GM21529 (cell line): Measurements from ENCODE around the gene CA11.

ENCODE experiments used
- ATAC-seq: cut with Tn5 transposase; IDR thresholded peaks from one replicate; pipeline ENCODE4 v1.9.1; 2021; ENCODE audit not compliant: unreplicated experiment

CA11 gene

GRCh38 chr19:48615231-48616040 lies 30.6 kb downstream of the CA11 start:
- no peak for ATAC-seq

DNA sequence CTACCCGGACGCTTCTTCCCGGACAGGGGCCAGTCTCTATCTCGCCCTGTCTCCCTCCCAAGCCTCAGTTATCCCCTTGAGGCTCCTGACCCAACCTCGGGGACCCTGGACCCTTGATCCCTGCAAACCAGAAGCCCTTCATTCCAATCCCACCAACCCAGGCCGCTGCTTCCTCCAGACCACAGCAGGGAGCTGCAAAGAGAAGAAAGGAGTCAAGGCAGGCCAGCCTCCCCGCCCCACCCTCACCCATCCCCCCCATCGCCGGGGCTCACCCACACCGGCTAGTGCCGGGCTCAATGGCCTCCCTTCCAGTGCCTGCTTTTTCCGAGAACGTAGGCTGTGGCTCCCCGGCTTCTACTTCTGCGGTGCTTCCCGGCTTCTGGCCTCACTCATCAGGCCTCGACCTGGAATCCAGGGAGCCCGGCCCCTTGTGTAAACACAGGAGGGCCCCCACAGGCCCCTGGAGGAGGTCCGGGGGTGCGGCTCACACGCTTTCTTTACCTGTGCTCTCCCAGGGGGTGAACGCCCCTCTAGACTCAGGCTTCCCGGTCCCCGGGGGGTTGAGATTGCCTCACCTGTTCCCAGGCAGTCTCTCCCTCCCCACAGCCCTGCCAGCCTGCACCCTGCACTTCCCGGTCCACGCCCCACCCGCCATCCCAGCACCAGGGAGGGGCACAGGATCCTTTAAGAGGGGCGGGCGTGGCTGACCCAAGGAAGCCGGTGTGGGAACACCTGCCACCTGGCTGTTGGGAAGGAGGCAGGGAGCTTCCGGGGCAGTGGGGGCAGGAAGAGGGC lies 31.4 kb downstream of the CA11 start, which contains the start of gene FAM83E:
Gene FAM83E, minus strand, starts transcription at position 641 of the 795 bp plus-strand sequence. CDS start 1,704 bp downstream, outside the sequence.
- no peak for ATAC-seq

GRCh38 chr19:48613852-48614435 lies 32.0 kb downstream of the CA11 start:
- no peak for ATAC-seq

- ATAC-seq, result no peak
Observed at GRCh38 chr19:48613024-48613851, 32.7 kb downstream of the CA11 start.

- ATAC-seq, result no peak
Observed at GRCh38 chr19:48611872-48612271, 34.1 kb downstream of the CA11 start.

DNA sequence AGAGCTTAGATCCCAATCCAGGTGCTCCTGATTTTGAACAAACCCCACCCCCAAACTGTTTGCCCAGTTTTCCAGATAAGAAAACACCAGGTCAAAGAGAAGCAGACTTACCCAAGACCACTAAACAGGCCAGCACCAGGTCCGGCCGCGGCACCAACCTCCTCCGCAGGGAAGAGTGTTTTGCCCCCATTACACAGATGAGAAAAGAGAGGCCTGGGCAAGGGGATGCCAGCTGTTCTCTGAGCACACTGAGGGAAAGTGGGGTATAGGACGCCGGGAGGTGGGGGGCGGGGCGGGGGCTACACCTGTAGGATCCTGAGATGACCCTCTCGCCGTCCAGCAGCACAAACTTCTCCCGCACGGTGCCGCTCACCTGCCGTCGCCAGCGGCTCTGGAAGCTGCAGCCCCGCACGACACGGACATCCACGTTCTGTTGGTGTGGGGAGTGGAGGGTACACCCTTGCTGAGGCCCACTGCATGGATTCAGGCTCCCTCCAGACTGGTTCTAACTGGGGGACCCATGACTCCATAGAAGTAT lies 36.3 kb downstream of the CA11 start:
- ATAC-seq, result no peak

- ATAC-seq, result no peak
Observed at GRCh38 chr19:48608798-48609263, 37.2 kb downstream of the CA11 start.

DNA sequence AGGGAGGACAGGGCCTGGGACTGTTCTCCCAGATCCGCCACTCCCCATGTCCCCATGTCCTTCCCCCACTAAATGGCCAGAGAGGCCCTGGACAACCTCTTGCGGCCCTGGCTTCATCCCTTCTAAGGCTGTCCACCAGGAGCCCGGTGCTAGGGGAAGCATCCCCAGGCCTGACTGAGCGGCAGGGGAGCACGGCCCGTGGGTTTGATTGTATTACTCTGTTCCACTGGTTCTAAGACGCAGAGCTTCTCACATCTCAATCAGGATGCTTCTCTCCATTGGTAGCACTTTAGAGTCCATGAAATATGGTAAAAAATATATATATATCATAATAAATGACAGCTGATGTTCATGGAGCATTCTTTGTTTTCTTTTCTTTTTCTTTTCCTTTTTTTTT lies 38.6 kb downstream of the CA11 start:
- ATAC-seq, result no peak

DNA sequence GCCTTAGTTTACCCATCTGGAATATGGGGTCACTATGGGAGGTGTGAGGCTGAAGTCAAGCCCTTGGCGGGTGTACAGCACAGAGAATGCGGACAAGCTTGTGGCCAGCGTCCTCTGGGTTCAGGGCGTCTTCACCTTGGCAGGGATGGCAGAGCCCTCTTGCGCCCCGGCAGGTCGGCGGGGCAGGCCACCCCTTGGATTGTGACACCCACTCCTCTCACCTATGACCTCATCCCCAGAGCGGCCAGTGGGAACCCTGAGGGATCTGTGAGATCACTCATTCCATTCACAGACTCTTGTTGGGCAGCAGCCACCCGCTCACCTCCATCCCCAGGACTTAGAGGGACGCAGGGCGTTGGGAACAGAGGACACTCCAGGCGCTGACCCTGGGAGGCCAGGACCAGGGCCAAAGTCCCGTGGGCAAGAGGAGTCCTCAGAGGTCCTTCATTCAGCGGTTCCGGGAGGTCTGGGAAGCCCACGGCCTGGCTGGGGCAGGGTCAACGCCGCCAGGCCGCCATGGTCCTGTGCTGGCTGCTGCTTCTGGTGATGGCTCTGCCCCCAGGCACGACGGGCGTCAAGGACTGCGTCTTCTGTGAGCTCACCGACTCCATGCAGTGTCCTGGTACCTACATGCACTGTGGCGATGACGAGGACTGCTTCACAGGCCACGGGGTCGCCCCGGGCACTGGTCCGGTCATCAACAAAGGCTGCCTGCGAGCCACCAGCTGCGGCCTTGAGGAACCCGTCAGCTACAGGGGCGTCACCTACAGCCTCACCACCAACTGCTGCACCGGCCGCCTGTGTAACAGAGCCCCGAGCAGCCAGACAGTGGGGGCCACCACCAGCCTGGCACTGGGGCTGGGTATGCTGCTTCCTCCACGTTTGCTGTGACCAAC lies 39.3 kb downstream of the CA11 start, which contains the start of gene SPACA4:
Gene SPACA4, plus strand, starts transcription at position 280 of the 896 bp plus-strand sequence. Its CDS starts 237 bp downstream, at position 517.
- ATAC-seq, result no peak

- no peak for ATAC-seq
Observed at GRCh38 chr19:48603850-48604249, 42.1 kb downstream of the CA11 start.

- no peak for ATAC-seq
Observed at GRCh38 chr19:48603449-48603848, 42.5 kb downstream of the CA11 start.

DNA sequence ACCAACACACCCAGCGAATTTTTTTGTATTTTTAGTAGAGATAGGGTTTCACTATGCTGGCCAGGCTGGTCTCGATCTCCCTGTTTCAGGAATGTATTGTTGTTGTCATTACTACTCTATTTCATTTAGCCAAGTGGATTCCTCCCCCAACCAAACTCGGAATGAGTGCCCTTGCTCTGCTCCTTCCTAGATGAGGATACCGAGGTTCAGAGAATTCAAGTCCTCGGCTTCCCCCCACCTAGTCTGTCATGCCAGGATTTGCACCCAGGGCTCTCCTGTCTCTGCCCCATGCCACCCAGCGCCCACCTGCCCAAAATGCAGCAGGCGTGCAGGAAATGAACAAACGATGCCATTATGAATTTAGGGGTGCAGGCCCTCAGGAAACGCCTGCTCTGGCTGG lies 43.0 kb downstream of the CA11 start:
- ATAC-seq, result no peak

DNA sequence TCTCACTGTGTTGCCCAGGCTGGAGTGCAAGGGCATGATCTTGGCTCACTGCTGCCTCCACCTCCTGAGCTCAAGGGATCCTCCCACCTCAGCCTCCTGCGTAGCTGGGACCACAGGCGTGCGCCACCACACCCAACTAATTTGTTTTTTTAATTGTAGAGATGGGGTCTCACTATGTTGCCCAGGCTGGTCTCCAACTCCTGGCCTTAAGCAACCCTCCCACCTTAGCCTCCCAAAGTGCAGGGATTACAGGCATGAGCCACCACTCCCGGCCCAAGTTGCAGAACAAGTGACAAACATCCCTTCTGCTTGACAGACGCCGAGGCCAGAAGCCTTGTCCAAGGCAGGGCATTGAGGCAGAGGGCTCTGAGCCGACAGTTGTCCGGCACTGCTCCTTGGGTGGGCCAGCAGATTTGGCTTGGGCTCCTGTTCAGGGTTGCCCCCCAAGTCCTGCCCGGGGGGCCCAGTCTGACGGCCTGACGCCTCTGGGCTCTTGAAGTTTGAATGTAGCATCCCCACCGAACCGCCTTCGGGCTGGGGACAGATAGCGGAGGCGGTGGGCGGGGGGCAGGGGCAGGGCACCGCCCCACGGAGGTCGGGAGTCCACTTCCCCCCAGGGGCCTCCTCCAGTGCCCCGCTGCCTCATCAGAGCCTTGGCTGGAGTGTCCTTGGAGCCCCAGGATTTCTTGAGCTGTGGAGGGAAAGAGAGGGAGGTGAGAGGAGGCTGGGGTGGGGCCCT lies 45.1 kb downstream of the CA11 start:
- ATAC-seq, result no peak

GRCh38 chr19:48598996-48599700 lies 46.8 kb downstream of the CA11 start:
- ATAC-seq, result no peak

- ATAC-seq, result no peak
Observed at GRCh38 chr19:48596679-48597465, 49.1 kb downstream of the CA11 start.

DNA sequence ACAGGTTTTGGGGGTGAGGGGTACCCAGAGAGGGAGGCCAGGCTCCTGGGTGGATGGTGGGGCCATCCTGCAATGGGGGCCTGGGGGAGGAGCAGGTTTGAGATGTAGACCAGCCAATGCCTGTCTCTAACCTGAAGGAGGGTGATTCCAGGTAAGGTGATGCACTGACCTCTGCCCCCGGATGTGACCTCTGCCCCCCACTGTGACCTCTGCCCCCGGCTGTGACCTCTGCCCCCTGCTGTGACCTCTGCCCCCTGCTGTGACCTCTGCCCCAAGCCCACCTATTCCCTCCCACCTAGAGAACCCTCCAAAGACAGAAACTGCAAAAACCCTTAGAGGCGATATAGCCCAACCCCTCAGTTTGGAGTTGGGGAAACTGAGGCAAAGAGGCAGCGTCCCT lies 49.8 kb downstream of the CA11 start:
- ATAC-seq, result no peak

- no peak for ATAC-seq
Observed at GRCh38 chr19:48595833-48596232, 50.2 kb downstream of the CA11 start.
